DMS 273 (cell line): ENCODE data around the gene GPBP1L1.
"Not testable (repeated sequence)": the region's sequence is repeated elsewhere in the genome, so short reads cannot be mapped to it uniquely, and the experiment has no call there.

Experiments
- DNase-seq: peaks from one replicate; lab custom pipeline; 2025; ENCODE audit not compliant: unreplicated experiment; lab: John Stamatoyannopoulos, UW

The GPBP1L1 gene

GRCh38 chr1:45686288-45687013, at the start of gene GPBP1L1:
Gene GPBP1L1, minus strand, starts transcription at chr1:45686533. Its CDS starts 27,446 bp downstream, at chr1:45659087.
- DNase-seq, result peak; percentile 98

- no peak for DNase-seq
Observed at GRCh38 chr1:45730780-45731319, 44.5 kb upstream of the GPBP1L1 start.

- no peak for DNase-seq
Observed at GRCh38 chr1:45730075-45730779, 43.9 kb upstream of the GPBP1L1 start.

GRCh38 chr1:45726007-45726406, 39.7 kb upstream of the GPBP1L1 start:
- DNase-seq, result not testable (repeated sequence)

- DNase-seq, result no peak
Observed at GRCh38 chr1:45723248-45723930, 37.1 kb upstream of the GPBP1L1 start.

- DNase-seq, result no peak
Observed at GRCh38 chr1:45722809-45723208, 36.5 kb upstream of the GPBP1L1 start.

GRCh38 chr1:45721207-45721606, 34.9 kb upstream of the GPBP1L1 start:
- DNase-seq, result no peak

- no peak for DNase-seq
Observed at GRCh38 chr1:45718289-45718688, 32.0 kb upstream of the GPBP1L1 start.

- not testable (repeated sequence) for DNase-seq
Observed at GRCh38 chr1:45717386-45717785, 31.1 kb upstream of the GPBP1L1 start.

GRCh38 chr1:45716700-45717099, 30.4 kb upstream of the GPBP1L1 start:
- no peak for DNase-seq

GRCh38 chr1:45713711-45714110, 27.4 kb upstream of the GPBP1L1 start:
- no peak for DNase-seq

- no peak for DNase-seq
Observed at GRCh38 chr1:45704637-45705036, 18.3 kb upstream of the GPBP1L1 start.

- no peak for DNase-seq
Observed at GRCh38 chr1:45694823-45695222, 8.5 kb upstream of the GPBP1L1 start.

- DNase-seq, result not testable (repeated sequence)
Observed at GRCh38 chr1:45693811-45694210, 7.5 kb upstream of the GPBP1L1 start.

GRCh38 chr1:45687754-45688740, 1.7 kb upstream of the GPBP1L1 start, which contains the start of gene TMEM69:
Gene TMEM69, plus strand, starts transcription at chr1:45688181. Its CDS starts 2,888 bp downstream, at chr1:45691069.
- DNase-seq, result peak; percentile 94

- peak; percentile 99 for DNase-seq
Observed at GRCh38 chr1:45687014-45687753, 851 bp upstream of the GPBP1L1 start.

GRCh38 chr1:45686015-45686287, 382 bp downstream of the GPBP1L1 start:
- DNase-seq, result peak; percentile 78

GRCh38 chr1:45685308-45686014, 872 bp downstream of the GPBP1L1 start:
- peak; percentile 63 for DNase-seq

GRCh38 chr1:45684402-45684801, 1.9 kb downstream of the GPBP1L1 start:
- no peak for DNase-seq
